Fibroblast of skin of left quadriceps (primary cell): ENCODE results near the gene SIMC1.
"Not testable (repeated sequence)": the region's sequence is repeated elsewhere in the genome, so short reads cannot be mapped to it uniquely, and the experiment has no call there.

ENCODE experiments used
- DNase-seq, 2 experiments: peaks; one replicate each; pipeline ENCODE4 v3.0.0-alpha.2; 2013; ENCODE audit warnings: low read depth in 2 of 2

Gene SIMC1

DNA sequence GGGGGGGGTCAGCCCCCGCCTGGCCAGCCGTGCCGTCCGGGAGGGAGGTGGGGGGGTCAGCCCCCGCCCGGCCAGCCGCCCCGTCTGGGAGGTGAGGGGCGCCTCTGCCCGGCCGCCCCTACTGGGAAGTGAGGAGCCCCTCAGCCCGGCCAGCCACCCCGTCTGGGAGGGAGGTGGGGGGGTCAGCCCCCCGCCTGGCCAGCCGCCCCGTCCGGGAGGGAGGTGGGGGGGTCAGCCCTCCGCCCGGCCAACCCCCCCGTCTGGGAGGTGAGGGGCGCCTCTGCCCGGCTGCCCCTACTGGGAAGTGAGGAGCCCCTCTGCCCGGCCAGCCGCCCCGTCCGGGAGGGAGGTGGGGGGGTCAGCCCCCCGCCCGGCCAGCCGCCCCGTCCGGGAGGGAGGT, 67.1 kb downstream of the SIMC1 start:
- DNase-seq = not testable (repeated sequence)

DNA sequence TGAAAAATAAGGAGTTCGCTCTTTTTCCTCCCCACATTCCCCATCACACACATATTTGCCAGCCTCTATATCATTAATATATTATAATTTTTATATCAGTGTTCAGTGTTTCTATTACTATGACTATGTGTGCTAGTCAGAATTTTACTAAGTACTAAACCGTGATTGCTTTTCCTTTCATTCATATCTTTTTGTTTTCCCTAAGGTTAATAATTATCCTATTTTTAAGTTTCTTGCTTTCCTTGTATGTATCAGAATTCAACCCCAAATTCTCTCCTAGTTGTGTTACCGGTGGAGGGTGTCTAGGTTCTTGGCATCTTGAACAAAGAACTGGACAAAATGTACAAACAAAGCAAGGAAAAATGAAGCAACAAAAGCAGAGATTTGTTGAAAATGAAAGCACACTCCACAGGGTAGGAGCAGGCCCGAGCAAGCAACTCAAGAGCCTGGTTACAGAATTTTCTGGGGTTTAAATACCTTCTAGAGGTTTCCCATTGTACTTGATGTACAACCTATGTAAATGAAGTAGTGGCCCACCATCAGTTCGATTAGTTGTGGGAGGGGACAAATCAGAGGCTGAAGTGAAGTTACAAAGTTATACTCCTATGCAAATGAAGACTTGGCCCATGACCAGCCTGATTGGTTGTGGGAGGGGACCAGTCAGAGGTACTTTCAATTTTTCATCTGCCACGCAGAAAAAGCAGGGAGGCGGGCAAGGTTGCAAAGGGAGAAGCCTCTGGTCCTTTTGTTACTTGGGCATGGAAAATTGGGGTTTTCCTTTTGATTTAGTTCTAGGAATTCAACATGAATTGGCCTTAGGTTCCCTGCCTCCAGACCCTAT, 79.5 kb downstream of the SIMC1 start:
- DNase-seq = no peak

DNA sequence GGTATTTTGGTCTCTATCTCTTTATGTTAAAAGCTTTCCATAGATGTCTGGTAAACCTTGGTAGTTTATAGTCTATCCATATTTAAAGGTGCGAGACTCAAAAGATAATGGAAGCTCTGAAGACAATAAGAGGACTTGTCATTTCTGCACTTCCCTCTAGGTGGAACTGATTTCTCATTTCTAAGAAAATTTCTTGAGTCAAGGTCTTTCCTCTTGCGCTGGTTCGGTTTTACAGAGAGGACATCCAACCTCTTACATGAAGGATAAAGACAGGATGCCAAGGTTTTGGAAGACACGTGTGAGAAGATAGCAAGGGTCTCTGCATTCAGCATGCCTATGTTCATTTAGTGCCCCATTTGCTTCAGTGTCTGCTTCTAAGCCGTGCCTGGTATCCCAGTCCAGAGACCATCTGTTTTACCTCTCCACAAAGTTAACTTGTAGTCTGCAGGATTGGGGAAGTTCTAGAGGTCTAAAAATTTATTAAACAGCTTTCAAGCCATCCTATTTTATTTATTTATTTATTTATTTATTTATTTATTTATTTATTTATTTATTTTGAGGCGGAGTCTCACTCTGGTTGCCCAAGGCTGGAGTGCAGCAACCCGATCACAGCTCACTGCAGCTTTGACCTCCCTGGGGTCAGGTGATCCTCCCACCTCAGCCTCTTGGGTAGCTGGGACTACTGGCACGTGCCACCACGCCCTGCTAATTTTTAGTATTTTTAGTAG, 81.8 kb downstream of the SIMC1 start:
- DNase-seq = no peak

DNA sequence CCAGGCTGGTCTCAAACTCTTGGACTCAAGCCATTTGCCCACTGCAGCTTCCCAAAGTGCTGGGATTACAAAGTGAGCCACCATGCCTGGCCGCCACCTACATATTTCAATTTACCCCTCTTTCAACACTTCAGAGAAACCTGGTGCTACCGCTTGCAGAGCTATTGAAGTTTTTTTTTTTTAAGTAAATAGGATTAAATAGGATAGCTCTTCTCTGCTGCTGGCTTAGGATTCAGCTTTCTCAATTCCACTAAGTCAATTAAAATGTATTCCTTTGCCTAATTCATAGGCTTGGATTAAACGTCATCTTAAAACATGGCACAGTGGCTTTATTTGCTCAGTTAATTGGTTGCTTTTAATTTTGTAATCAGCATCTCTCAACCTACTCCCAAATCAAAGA, 82.4 kb downstream of the SIMC1 start:
- no peak for DNase-seq

DNA sequence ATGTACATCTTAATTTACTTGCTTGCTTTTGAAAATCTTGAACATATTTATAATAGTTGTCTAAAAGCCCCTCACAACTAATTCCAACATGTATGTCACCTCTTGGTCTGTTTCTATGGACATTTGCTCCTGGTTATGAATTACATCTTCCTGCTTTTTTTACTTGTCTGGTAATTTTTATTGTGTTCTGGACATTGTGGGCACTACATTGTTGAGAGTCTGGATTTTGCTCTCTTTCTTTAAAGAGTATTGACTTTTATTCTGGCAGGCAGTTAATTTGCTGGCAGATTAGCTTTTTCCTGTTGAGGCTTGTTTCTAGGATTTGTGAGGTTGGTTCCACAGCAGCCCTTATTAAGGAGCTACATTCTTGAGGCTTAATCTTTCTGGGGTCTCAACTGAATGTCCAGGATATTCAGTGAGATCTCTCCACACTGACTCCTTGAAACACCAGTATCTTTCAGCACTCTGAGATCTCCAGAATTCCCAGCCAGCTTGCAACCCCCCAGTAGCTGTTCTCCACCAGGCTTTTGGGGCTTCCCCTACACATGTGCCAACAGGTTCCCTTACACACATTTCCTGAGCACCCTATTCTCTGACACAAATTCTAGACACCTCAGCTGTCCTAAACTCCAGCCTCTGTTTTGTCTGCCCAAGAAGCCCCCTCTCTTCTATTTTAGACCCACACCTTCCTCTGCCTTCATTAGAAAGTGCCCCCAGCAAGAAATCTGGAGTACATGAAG, 96.0 kb downstream of the SIMC1 start:
- DNase-seq = no peak

DNA sequence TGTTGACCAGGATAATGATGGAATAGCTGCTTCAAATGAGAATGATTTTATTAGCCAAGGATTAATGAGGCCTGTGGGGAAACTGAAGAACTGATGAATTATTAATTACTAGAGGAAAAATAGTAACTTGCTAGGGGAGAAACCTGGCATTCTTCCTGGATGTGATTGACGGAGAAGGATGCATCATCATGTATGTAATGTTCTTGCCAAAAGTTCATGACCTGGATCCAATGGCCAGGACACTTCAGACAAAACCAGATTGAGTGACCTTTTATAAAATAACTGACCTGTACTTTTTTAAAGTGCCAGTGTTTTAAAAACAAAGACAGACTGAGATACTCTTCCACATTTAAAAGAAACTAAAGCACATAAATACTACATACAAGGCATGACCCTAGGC, 99.7 kb downstream of the SIMC1 start:
- DNase-seq = no peak

DNA sequence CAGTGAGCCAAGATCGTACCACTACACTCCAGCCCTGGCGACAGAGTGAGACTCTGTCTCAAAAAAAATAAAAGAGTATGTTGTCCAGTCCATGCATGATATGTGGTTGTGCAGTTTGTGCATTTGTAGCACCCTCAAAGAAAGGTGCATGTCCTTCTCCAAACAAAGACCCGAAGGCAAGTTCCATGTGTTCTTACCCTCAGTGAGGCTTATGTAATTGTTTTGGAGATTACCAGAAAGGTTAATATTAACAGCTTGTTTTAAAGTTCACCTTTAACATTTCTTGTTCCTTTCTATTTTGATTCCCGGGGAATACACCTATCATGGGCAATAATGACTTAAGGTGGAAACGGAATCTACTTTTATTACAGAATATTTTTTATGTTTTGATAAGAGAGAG, 101.1 kb downstream of the SIMC1 start:
- no peak for DNase-seq

DNA sequence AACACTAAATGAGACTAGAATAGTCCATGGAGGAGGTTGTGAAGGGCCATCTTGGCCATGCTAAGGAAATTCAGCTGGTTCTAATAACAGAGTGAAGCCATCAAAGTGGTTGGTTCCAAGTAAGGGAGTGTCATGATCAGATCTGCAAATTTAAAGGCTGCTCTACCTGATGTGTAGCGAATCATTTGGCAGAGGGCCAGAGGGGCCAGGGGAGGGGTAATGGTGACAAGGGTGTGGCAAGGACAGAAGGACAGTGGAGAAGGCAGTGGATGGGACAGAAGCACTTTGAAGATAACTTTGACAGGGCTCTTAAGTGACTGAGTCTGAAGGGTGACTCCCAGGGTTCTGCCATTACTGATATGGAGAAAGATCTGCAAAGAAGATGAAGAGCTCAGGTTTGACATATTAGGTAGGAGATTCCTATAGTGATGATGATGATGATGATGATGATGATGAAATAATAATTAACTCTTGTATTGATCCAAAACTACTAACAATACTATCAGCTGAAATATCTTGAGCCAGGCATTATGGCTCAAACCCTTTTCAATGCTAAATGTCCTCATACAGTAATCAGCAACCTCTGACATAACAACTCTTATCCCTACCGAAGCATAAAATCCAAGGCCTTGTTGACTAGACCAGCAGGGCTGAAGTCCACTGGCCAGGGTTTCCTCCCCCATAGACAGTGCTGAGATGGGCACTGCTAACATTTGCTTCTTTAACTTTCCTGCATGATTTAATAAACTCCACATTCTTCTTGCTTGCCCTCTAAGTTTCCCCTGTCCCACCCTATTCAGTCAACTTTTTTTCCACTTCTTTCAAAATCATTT, 103.3 kb downstream of the SIMC1 start:
- DNase-seq = no peak

DNA sequence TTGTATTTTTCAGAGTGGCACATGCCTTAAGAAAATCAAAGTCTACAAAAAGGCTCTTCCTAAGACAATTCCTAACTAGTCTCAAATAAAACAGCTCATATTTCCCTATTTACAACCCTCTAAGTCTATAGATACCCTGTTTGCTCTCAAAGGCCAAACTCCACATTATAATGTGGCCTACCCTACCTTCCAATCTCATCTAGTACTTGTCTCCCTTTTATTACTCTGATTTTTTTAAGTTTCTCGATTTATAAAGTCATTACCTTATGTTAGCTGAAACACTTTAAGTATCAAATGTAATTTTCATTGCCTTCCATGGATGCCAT, 103.9 kb downstream of the SIMC1 start:
- no peak for DNase-seq

DNA sequence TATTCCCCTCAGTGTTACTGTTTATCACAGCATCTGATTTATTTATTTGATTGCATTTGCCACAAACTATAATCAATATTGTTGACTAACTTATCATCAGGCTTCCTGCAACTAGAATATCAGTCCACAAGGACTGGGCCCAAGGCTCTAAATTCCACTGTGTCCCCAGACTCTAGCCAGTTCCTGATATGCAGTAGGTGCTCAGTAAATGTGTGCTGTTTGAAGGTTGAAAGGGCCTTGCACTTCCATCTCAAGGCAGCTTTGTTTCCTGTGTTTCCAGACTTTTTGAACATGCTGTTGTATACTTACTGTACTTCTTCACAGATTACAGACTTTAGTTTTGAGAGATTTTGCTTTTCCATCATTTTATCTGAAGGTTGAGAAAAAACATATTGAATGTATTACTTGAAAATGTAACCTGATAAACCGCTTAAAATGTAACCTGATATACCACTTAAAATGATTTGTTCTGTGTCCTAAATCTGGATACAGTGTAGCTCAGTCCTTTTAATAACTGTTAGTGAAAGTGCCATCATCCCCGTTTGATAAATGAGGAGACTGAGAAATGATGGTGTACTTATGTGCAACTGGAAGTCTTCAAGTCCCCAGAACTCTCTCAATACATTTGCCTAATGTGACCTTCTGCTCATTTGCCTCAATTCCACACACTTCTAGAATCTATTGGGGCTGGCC, 104.7 kb downstream of the SIMC1 start:
- DNase-seq = no peak

DNA sequence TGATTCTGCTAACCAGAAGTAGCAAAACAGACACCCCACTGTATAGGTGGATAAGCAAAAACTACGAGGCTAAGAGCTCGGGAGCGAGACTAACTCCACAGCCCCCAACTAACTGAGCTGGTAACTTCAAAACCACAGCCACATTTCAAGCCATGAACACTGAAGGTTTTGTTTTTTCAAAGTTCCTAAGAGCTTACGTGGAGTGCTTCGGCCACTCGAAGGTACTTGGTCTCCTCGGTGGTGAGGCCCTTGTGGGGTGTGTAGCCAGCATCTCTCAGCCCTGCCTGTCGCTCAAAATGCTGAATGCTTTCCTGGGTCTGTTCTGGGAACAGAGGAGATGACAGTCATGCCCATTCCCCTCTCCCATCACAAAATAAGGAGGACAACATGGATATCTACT, 112.2 kb downstream of the SIMC1 start:
- no peak for DNase-seq

DNA sequence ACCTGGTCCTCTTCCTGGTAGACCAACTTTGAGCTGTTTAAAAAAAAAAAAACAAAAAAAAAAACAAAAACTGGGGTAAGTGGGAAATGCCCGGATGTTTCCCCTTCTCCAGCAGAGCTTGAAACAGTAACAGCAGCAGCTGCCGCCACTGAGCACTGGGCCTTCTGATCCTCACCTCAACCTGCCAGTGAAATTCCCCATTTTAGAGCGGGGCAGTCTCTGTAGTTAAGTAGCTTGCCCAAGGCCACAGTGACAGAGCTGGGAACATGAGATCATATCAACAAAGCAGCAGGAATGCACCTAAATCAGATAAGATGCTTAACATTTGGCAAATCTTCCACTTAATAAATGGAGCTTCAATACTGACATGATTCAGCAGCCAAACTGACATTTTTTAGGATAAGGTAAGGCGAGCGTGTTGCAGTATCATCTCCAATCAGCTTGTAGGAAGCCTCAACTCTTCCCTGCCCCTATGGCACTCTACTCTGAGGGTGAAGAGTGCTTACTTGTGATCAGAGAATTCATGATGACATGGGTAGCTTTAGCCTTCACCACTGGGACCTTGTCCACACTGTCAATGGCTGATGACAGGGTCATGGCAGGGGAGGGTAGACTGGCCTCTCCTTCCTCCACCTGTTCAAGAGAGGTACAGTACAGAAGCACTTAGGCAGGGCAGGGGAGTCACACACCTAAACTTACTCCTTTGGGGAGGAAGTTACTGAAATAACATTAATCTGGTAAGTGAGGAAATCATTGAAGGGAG, 114.1 kb downstream of the SIMC1 start:
- no peak for DNase-seq

DNA sequence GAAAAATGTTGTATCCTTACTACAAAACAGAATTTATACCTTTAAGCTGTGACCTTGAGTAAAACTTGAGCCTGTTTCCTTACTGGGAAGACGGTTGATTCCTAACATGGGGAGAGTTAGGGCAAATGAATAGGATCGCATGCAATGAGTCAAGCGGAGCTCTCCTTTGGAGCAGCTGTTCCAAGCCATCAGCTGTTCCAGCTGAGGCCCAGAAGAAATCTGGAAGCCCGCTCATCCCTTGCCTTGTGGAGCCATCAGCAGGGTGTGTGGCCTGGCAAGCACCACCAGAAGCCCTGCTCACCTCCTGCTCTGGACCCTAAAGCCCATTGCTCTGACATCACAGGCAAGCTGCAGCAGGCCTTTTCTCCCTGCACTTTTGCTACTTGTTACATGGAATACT, 115.3 kb downstream of the SIMC1 start:
- no peak for DNase-seq

DNA sequence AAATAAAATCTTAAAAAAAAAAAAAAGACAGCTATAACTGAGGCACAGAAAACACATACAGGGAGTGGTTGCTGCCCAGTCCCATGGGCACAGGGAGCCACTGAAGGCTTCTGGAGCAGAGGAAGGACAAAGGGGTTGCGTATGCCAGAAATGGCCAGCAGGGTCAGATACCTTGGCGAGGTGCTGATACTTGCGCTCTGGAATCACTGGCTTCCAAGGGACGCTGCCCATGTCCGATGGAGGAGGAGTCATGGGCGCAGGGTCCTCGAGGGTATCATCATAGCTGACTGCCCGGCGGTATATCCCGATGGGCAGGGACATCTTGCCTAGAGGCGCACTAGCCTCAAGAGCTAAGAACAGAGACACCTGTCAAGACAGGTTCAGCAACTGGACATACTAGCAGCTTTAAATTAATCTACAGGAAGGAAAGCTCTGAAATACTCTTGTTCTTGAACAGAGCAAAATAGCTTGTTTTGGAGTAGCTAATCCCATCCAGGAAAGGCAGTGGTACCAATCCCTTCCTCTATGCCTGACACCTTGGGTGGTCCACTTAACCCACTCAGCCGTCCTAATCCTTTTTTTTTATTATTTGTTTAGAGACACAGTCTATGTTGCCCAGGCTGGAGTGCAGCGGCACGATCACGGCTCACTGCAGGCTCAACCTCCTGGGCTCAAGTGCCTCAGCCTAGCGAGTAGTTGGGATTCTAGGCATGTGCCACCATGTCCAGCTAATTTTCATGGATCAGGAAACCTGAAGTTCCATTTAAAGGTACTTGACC, 117.4 kb downstream of the SIMC1 start:
- no peak for DNase-seq

DNA sequence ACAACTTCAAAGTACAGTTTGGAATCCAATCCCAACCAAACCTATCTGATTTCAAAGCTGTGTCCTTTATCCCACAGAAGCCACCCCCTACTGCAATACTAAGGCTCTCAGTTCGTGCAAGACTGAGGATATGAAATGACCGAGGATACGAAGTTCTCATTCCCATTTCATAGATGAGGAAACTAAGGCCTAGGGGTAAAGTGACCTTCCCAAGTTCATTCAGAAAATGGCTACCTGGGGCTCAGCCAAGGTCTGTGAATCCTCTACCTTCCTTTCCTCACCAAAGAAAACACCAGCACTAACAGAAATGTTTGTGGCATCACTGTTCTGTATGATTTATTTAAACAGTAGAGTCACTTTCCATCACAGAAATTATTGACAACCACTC, 117.9 kb downstream of the SIMC1 start:
- DNase-seq = no peak

DNA sequence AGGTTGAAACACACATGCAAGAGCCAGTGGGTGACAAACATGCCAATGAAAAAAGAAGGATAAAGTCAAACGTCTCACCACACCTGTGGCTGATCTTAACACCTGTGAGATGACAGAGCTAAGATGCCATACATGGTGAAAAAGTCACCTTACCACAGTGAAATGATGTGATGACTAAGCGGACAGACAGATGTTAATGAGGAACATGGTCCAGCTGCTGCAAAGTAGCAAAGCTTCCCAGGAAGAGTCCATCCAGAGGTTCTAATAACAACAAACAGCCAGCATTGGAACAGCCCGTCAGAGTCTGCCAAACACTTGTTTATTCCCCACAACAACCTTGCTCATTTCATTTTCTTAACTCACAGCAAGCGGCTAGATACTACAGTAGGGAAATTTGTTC, 121.4 kb downstream of the SIMC1 start:
- DNase-seq = no peak

DNA sequence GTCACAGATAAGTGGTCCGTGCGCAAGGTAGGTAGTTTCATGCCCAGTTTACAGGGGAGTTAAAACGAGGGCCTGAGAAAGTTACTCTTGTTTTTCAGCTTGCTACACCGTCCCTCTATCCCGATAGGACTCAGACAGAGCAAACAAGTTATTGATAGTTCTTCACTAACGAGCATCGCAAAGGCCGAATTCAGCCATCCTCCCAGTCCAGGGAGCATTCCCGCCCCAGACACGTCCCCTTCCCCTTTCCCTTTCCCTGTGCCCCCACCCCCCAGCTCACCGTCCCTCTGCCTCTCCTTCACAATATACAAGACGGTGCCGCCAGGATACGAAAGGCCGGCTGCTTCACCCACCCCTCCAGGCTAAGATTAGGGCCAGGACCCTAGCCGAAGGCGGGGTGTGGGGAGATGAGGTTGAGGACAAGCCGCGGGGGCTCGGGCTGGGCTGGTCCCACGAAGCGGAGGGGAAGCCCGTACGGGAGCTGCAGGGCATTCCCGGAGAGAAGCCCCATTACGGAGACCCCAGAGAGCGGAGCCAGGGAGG, 122.7 kb downstream of the SIMC1 start:
- no peak for DNase-seq

DNA sequence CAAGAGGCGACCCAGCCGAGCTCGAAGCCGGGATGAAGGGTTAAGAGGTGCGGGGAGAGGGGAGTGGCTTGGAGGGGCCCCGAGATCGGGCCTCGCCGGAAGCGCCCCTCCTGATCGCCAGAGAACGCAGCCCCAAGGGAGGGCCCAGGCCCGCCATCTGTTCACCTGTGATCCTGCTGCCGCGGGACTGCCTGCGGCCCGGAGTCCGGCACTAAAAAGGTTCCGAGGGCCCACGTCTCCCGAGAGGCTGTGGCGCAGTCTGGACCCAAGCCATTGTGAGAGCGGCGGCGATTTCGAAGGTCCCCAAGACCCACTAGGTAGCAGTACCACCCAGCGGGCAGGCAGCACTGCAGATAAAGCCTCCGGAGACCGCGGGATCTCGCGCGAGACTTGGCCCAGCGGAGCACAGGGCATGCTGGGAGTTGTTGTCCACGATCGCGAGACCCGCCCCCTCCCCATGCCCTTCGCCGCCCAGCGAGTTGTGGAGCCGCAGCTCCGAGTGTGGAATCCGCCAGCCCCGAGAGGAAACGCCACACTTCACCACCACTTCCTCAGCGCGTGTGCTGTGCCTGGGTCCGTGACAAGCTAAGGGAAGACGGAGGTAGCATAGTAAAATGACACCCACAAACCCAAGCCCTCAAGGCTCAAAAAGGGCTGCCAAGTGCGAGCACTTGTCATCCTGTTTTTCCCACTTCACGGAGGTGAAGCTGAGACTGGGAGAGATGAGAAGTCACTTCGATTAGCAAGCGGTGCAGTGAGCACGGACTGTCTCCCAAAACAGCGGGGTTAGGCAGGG, 123.4 kb downstream of the SIMC1 start, which contains the start of gene KIAA1191:
KIAA1191 (minus strand) TSS at position 328 of the 796 bp plus-strand sequence. CDS start 2,256 bp downstream, outside the sequence.
- DNase-seq = peak; percentile 67 to 70

DNA sequence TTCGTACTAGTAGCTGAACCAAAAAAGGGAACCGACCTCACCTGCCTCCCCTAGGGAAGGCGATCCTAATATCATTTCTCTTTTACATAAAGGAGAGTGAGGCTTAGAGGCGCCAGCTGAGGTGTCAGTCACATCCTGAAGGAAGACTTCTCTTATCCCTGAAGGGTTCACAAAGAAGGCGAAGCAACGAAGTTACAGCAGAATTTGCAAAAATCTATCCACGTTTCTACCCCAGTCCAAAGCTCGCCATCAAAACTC, 123.9 kb downstream of the SIMC1 start:
- DNase-seq = no peak
